IMR-90 (cell line): ENCODE results near the gene MRPL58. TPM values are rescaled to one million over a fixed set of nuclear protein-coding genes. Genes with fewer than 3 reads are reported as not detected.

Experiments
- ATAC-seq: fragments of 200-7000 bp; cut with Tn5 transposase; 2 replicates; pipeline ENCODE4 v1.9.1; 2020; ENCODE audit warnings: low read depth, mild to moderate bottlenecking, moderate library complexity
- BruUV-seq: library from RNA; stranded (reverse); fragments of 400-500 nt; replicated peaks from 2 replicates; lab custom pipeline; 2021; lab: Mats Ljungman, UMichigan
- CTCF ChIA-PET: fragments of 300-600 bp; formaldehyde crosslinking; extraction: SDS; loops from one replicate; lab custom pipeline; 2021; ENCODE audit warnings: antibody characterized with exemption; lab: Yijun Ruan, JAX
- POLR2A ChIA-PET: fragments of 300-600 bp; sonication (Branson Sonifier 250); formaldehyde crosslinking; loops from one replicate; lab custom pipeline; 2022; ENCODE audit warnings: antibody characterized with exemption; ENCODE audit not compliant: unreplicated experiment; lab: Charles Lee
- DNase-seq: peaks from one replicate; pipeline ENCODE4 v3.0.0; 2013
- H2AFZ ChIP-seq: replicated peaks from 2 replicates; pipeline ENCODE3; 2013; ENCODE audit warnings: low read length, mild to moderate bottlenecking; ENCODE audit not compliant: poor library complexity
- H2AK5ac ChIP-seq: 2 replicates; pipeline ENCODE4 v1.6.1; 2013; ENCODE audit warnings: low read depth, low read length, inconsistent platforms
- H2AK9ac ChIP-seq: replicated peaks from 2 replicates; pipeline ENCODE3; 2013; ENCODE audit warnings: mild to moderate bottlenecking, low read depth, low read length, moderate library complexity; ENCODE audit not compliant: poor library complexity
- H2BK120ac ChIP-seq: 2 replicates; pipeline ENCODE4 v1.6.1; 2013; ENCODE audit warnings: low read depth, low read length, inconsistent platforms
- H2BK15ac ChIP-seq: 3 replicates; pipeline ENCODE4 v1.6.1; 2013; ENCODE audit warnings: low read depth, low read length, inconsistent platforms
- H2BK20ac ChIP-seq: 2 replicates; pipeline ENCODE4 v1.6.1; 2013; ENCODE audit warnings: low read depth, mild to moderate bottlenecking, inconsistent platforms, low read length, moderate library complexity
- H2BK5ac ChIP-seq: 2 replicates; pipeline ENCODE4 v1.6.1; 2013; ENCODE audit warnings: mild to moderate bottlenecking, low read depth, low read length, inconsistent platforms; ENCODE audit not compliant: poor library complexity, severe bottlenecking
- H3K14ac ChIP-seq: replicated peaks from 2 replicates; pipeline ENCODE4 v1.6.1; 2013; ENCODE audit warnings: low read depth, low read length, inconsistent platforms
- H3K18ac ChIP-seq: 2 replicates; pipeline ENCODE4 v1.6.1; 2013; ENCODE audit warnings: low read depth, low read length, control low read depth
- H3K23ac ChIP-seq: 2 replicates; pipeline ENCODE4 v1.6.1; 2013; ENCODE audit warnings: low read depth, low read length, inconsistent platforms
- H3K27ac ChIP-seq: 2 replicates; pipeline ENCODE4 v1.5.1; 2013; ENCODE audit warnings: mild to moderate bottlenecking, control low read depth, low read length; ENCODE audit not compliant: insufficient read depth
- H3K27me3 ChIP-seq: 2 replicates; pipeline ENCODE4 v1.6.1; 2013; ENCODE audit warnings: low read length; ENCODE audit not compliant: control insufficient read depth, insufficient read depth
- H3K36me3 ChIP-seq: 2 replicates; pipeline ENCODE4 v1.6.1; 2013; ENCODE audit warnings: low read length, mixed read lengths; ENCODE audit not compliant: control insufficient read depth, insufficient read depth
- H3K4ac ChIP-seq: 2 replicates; pipeline ENCODE4 v1.6.1; 2013; ENCODE audit warnings: low read depth, low read length, inconsistent platforms
- H3K4me1 ChIP-seq: 2 replicates; pipeline ENCODE4 v1.6.1; 2013; ENCODE audit warnings: low read length, mixed read lengths; ENCODE audit not compliant: control insufficient read depth, insufficient read depth
- H3K4me2 ChIP-seq: 2 replicates; pipeline ENCODE4 v1.6.1; 2013; ENCODE audit warnings: low read depth, mild to moderate bottlenecking, control low read depth, low read length, moderate library complexity
- H3K4me3 ChIP-seq: 2 replicates; pipeline ENCODE4 v1.5.1; 2013; ENCODE audit warnings: low read depth, mild to moderate bottlenecking, control low read depth, low read length, moderate library complexity; ENCODE audit not compliant: insufficient read depth
- H3K56ac ChIP-seq: 2 replicates; pipeline ENCODE4 v1.6.1; 2013; ENCODE audit warnings: low read length, inconsistent platforms; ENCODE audit not compliant: insufficient read depth; ENCODE audit errors: extremely low read depth
- H3K79me1 ChIP-seq, 2 experiments: 2 replicates each; pipeline ENCODE4 v1.6.1; 2013; ENCODE audit warnings: low read length in 2 of 2, inconsistent platforms in 1 of 2, low read depth in 1 of 2
- H3K9ac ChIP-seq: 2 replicates; pipeline ENCODE4 v1.6.1; 2013; ENCODE audit warnings: low read depth, low read length, control low read depth
- H3K9me1 ChIP-seq: 2 replicates; pipeline ENCODE4 v1.6.1; 2013; ENCODE audit warnings: low read length, inconsistent platforms; ENCODE audit not compliant: insufficient read depth
- H3K9me3 ChIP-seq: 2 replicates; pipeline ENCODE4 v1.6.1; 2013; ENCODE audit warnings: low read length; ENCODE audit not compliant: control insufficient read depth, insufficient read depth
- H4K20me1 ChIP-seq: 2 replicates; pipeline ENCODE4 v1.6.1; 2013; ENCODE audit warnings: low read length, inconsistent platforms; ENCODE audit not compliant: insufficient read depth
- H4K5ac ChIP-seq: 2 replicates; pipeline ENCODE4 v1.6.1; 2013; ENCODE audit warnings: mild to moderate bottlenecking, low read depth, low read length, control low read depth
- H4K8ac ChIP-seq, 2 experiments: 2 replicates each; pipeline ENCODE4 v1.6.1; 2013; ENCODE audit warnings: low read depth in 2 of 2, low read length in 2 of 2, control low read depth in 1 of 2, inconsistent platforms in 1 of 2
- H4K91ac ChIP-seq: 2 replicates; pipeline ENCODE4 v1.6.1; 2013; ENCODE audit warnings: low read depth, low read length, inconsistent platforms; ENCODE audit not compliant: insufficient read depth
- BHLHE40 ChIP-seq: fragments of 150-350 bp; IDR thresholded peaks from 2 replicates; pipeline ENCODE4 v1.6.1; 2016; ENCODE audit warnings: mild to moderate bottlenecking, low read depth, low read length
- CEBPB ChIP-seq: IDR thresholded peaks from 2 replicates; pipeline ENCODE4 v1.6.1; 2012; ENCODE audit warnings: low read depth, low read length, improper control_type of control experiment
- CHD1 ChIP-seq: IDR thresholded peaks from 2 replicates; pipeline ENCODE4 v1.6.1; 2012; ENCODE audit warnings: low read depth, low read length, improper control_type of control experiment
- FOS ChIP-seq: fragments of 150-350 bp; IDR thresholded peaks from 2 replicates; pipeline ENCODE4 v1.6.1; 2016; ENCODE audit warnings: low read depth, low read length
- MAFK ChIP-seq: IDR thresholded peaks from 2 replicates; pipeline ENCODE4 v1.6.1; 2012; ENCODE audit warnings: low read depth, low read length, improper control_type of control experiment
- MAZ ChIP-seq: IDR thresholded peaks from 2 replicates; pipeline ENCODE4 v1.6.1; 2012; ENCODE audit warnings: low read depth, mild to moderate bottlenecking, low read length, improper control_type of control experiment, moderate library complexity, borderline replicate concordance
- MXI1 ChIP-seq: IDR thresholded peaks from 2 replicates; pipeline ENCODE4 v1.6.1; 2012; ENCODE audit warnings: low read depth, mild to moderate bottlenecking, low read length, moderate library complexity, borderline replicate concordance
- NFE2L2 ChIP-seq: fragments of 150-350 bp; IDR thresholded peaks from 2 replicates; pipeline ENCODE4 v1.6.1; 2016; ENCODE audit warnings: low read depth, mild to moderate bottlenecking, low read length
- POLR2A ChIP-seq: IDR thresholded peaks from 2 replicates; pipeline ENCODE4 v1.6.1; 2012; ENCODE audit warnings: mild to moderate bottlenecking, low read depth, low read length
- RAD21 ChIP-seq: IDR thresholded peaks from 2 replicates; pipeline ENCODE4 v1.6.1; 2012; ENCODE audit warnings: low read length, improper control_type of control experiment
- RCOR1 ChIP-seq: IDR thresholded peaks from 2 replicates; pipeline ENCODE4 v1.6.1; 2012; ENCODE audit warnings: mild to moderate bottlenecking, low read length, improper control_type of control experiment; ENCODE audit not compliant: insufficient replicate concordance
- USF2 ChIP-seq: fragments of 150-350 bp; IDR thresholded peaks from 2 replicates; pipeline ENCODE4 v1.6.1; 2017; ENCODE audit warnings: mild to moderate bottlenecking, antibody characterized with exemption, low read length, low read depth
- WGBS, 2 experiments: methylation state at CpG; one replicate each; pipeline versions ENCODE4 v1.1.5 to v1.1.7; 2013; ENCODE audit warnings: missing lambda C conversion rate in 2 of 2; ENCODE audit not compliant: insufficient read length in 1 of 2; ENCODE audit errors: extremely low coverage in 2 of 2; 5-methylcytosine and 5-hydroxymethylcytosine counted together
- dilution Hi-C: fragments of 300-500 bp; cut with HindIII; formaldehyde crosslinking; loops from one replicate; pipeline ENCODE4 v1.14.3; 2018; ENCODE audit warnings: low sequenced_read_pairs; ENCODE audit not compliant: unreplicated experiment
- in situ Hi-C: fragments of 300-500 bp; cut with MboI; formaldehyde crosslinking; loops from 3 replicates; pipeline ENCODE4 v1.14.3; 2019; ENCODE audit warnings: low sequenced_read_pairs, inconsistent platforms, mixed read lengths
- intact Hi-C: fragments of 100-400 bp; cut with micrococcal nuclease; formaldehyde crosslinking; loops from 2 replicates; pipeline ENCODE4 v1.10.0; 2022
- polyA plus RNA-seq, 3 experiments: library from polyadenylated mRNA; depleted of rRNA; stranded (reverse); fragments of >200 nt; gene quantifications; 2 replicates each; pipeline ENCODE4 v1.2.3, GENCODE V29; 2012; ENCODE audit warnings: low replicate concordance in 1 of 3
- total RNA-seq: library from RNA; depleted of rRNA; stranded (reverse); fragments of >200 nt; gene quantifications from 2 replicates; pipeline ENCODE4 v1.2.3, GENCODE V29; 2012

MRPL58 gene
- total and polyA plus RNA-seq, 2 of the 4 experiments (the other 2 are of a cell fraction): 42.5 to 53.0 TPM

DNA sequence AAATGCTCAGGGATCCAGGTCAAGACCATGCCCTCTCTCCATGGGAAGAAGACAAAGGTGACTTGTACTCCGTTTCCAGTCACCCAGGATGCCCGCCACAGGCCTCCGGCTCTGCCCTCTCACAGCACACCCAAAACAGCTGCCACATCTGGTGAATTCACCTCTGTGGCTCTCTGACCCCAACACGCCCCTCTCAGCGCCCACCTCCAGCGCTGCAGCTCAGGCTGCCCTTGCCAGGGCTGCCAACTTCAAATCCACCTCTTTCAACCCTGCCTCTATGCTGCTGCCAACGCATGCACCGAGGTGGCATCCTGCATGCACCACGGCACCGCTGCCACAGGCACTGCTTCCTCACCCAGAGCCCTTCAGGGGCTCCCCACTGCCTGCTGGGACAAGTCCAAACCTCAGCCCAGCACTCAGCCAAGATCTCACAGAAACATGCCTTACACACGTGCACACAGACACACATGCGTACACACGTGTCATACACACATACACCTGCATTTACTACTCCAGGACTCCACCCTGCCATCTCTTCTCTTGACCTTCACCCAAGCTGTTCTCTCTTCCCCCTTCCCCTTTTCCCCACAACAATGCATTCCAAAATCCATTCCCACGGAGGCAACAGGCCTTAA, 47.4 kb upstream of the MRPL58 start:
- ChIA-PET POLR2A (no interaction called here), CTCF (no interaction called here)
- H4K20me1 ChIP-seq: no peaks in the 10 kb centered on the region
- H3K4me3 ChIP-seq: no peak overlapping the region
- no peak overlapping the region for H3K23ac ChIP-seq
- intact Hi-C loops: loop anchor here (5.0 kb wide), 1 partner anchor 82 kb away; the partner anchor contains the start of genes ATP5PD and KCTD2
- no peak overlapping the region for H2AK5ac ChIP-seq
- H3K79me1 ChIP-seq: no peaks in the 10 kb centered on the region
- no peak overlapping the region for H3K4ac ChIP-seq
- H4K5ac ChIP-seq: no peak overlapping the region
- BruUV-seq: no TSS peak
- no peaks in the 10 kb centered on the region for H3K36me3 ChIP-seq
- no peaks in the 10 kb centered on the region for H3K9me1 ChIP-seq
- H2BK120ac ChIP-seq: no peak overlapping the region
- dilution Hi-C loops: no loop called here
- H2BK5ac ChIP-seq: no peak overlapping the region
- 0 out of 2 replicates have a peak, but pooled peaks cover 1% of the 10 kb centered on the region for H3K4me1 ChIP-seq
- H3K4me2 ChIP-seq: no peak overlapping the region
- 66% methylated on average over 12 of the region's 14 CpGs; no CpG with 5 or more reads in 1 of the 2 experiments for WGBS, 2 experiments
- no peak overlapping the region for H3K9ac ChIP-seq
- TF ChIP-seq MXI1: no peak
- no peak for TF ChIP-seq POLR2A
- no peak for TF ChIP-seq RCOR1
- TF ChIP-seq RAD21: no peak
- no peak for TF ChIP-seq NFE2L2
- no peak for TF ChIP-seq MAFK
- no peak for TF ChIP-seq USF2
- TF ChIP-seq CEBPB: no peak
- no peak for TF ChIP-seq BHLHE40
- no peak for TF ChIP-seq CHD1
- no peak for TF ChIP-seq FOS
- no peak for TF ChIP-seq MAZ
- H3K9me3 ChIP-seq: no peaks in the 10 kb centered on the region
- no peak overlapping the region for H4K91ac ChIP-seq
- peaks cover 8% of the 10 kb centered on the region for H3K27me3 ChIP-seq
- no peak overlapping the region for H2BK20ac ChIP-seq
- H3K27ac ChIP-seq: no peak overlapping the region
- no peak overlapping the region for H3K18ac ChIP-seq
- H2BK15ac ChIP-seq: no peak overlapping the region
- no peak overlapping the region for H2AFZ ChIP-seq
- in situ Hi-C loops: loop anchor here (10.0 kb wide), 1 partner anchor 240 kb away; the partner anchor contains the start of gene NUP85
- H2AK9ac ChIP-seq: no peak overlapping the region
- no peak for ATAC-seq
- no peak overlapping the region for H4K8ac ChIP-seq
- no peak overlapping the region for H3K14ac ChIP-seq
- no peak overlapping the region for H3K56ac ChIP-seq
- DNase-seq: no peak
